PFSK-1 (cell line): ENCODE measurements around the gene THBS4.

Source experiments
- FOXP2 ChIP-seq: optimal IDR thresholded peaks from 2 replicates; pipeline ENCODE3; 2011; ENCODE audit warnings: borderline replicate concordance, control low read depth, inconsistent platforms; ENCODE audit not compliant: insufficient read depth; ENCODE audit errors: extremely low read length, extremely low read depth
- POLR2AphosphoS5 ChIP-seq: IDR thresholded peaks from 2 replicates; pipeline ENCODE4 v1.6.1; 2012; ENCODE audit warnings: low read depth, mild to moderate bottlenecking, control low read depth, low read length, moderate library complexity
- REST ChIP-seq, 2 experiments: IDR thresholded peaks; 2 replicates each; pipeline versions ENCODE4 v1.6.1 to v1.8.0; 2011 to 2012; ENCODE audit warnings: low read depth in 2 of 2, low read length in 2 of 2, control low read depth in 1 of 2, inconsistent platforms in 1 of 2, mild to moderate bottlenecking in 1 of 2, moderate library complexity in 1 of 2; ENCODE audit not compliant: insufficient read depth in 1 of 2
- SIN3A ChIP-seq: IDR thresholded peaks from 2 replicates; pipeline ENCODE4 v1.6.1; 2012; ENCODE audit warnings: mild to moderate bottlenecking, low read length, moderate library complexity, borderline replicate concordance; ENCODE audit not compliant: insufficient read depth

- no peak for TF ChIP-seq REST (IDR thresholded peaks at IDR 0.05; ENCODE audit: insufficient read depth in 1 of 2, low read depth in 2 of 2, low read length in 2 of 2)
- TF ChIP-seq POLR2AphosphoS5: no peak
- TF ChIP-seq SIN3A: no peak
- no peak for TF ChIP-seq FOXP2
Observed at GRCh38 chr5:80103371-80103770, 68.2 kb downstream of the THBS4 start.
